ENCODE data around the gene ATPAF2. TPM values are rescaled to one million over a fixed set of nuclear protein-coding genes. Genes with fewer than 3 reads are reported as not detected.
"Not testable (repeated sequence)": the region's sequence is repeated elsewhere in the genome, so short reads cannot be mapped to it uniquely, and the experiment has no call there.

Gene ATPAF2
- total RNA-seq, 2 donors from 2014 or later: 23.5 to 44.5 TPM

DNA sequence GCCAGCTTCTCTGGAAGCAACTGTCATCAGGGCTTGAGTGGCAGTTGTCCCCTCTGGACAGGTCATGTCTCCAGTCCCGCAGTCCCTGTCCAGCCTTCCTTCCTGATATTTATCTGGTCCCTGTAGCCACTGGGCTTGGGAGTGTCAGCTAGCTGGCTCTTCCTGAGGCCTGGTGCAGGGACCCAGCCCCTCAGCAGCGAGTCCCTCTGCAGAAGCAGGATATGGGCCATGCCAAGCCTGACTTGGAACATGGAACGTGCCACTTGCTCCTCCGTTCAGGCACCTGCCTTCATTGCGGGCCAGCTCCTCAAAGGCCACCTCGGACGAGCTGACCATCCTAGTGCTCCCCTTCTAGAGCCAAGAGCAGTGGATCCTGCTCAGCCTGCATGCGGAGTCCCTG is 40.0 kb downstream of the ATPAF2 start:
- Histone ChIP-seq H3K9me3 (no peaks in the 10 kb centered on the region), H3K36me3 (no peaks in the 10 kb centered on the region), H3K9ac (ENCODE audit: low read depth in 2 of 2, low read length in 2 of 2) (no peak overlapping the region), H3K4me3 (no peak overlapping the region), H3K27ac (no peak overlapping the region), H3K4me1 (no peaks in the 10 kb centered on the region), H3K27me3 (no peaks in the 10 kb centered on the region)
- intact Hi-C loops (cut with DNase I): no loop called here
- TF ChIP-seq, protein P1, sequence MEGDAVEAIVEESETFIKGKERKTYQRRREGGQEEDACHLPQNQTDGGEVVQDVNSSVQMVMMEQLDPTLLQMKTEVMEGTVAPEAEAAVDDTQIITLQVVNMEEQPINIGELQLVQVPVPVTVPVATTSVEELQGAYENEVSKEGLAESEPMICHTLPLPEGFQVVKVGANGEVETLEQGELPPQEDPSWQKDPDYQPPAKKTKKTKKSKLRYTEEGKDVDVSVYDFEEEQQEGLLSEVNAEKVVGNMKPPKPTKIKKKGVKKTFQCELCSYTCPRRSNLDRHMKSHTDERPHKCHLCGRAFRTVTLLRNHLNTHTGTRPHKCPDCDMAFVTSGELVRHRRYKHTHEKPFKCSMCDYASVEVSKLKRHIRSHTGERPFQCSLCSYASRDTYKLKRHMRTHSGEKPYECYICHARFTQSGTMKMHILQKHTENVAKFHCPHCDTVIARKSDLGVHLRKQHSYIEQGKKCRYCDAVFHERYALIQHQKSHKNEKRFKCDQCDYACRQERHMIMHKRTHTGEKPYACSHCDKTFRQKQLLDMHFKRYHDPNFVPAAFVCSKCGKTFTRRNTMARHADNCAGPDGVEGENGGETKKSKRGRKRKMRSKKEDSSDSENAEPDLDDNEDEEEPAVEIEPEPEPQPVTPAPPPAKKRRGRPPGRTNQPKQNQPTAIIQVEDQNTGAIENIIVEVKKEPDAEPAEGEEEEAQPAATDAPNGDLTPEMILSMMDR (IDR thresholded peaks at IDR 0.05): no peak
- no peak for DNase-seq

DNA sequence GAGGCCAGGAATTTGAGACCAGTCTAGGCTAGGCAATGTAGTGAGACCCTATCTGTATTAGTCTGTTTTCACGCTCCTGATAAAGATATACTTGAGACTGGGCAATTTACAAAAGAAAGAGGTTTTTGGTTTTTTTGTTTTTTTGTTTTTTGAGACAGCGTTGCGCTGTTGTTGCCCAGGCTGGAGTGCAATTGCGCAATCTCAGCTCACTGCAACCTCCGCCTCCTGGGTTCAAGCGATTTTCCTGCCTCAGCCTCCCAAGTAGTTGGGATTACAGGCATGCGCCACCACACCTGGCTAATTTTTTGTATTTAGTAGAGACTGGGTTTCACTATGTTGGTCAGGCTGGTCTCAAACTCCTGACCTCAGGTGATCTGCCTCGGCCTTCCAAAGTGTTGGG is 43.1 kb downstream of the ATPAF2 start:
- intact Hi-C loops (cut with DNase I); H3K4me3 ChIP-seq; H3K9ac ChIP-seq (ENCODE audit: low read depth in 2 of 2, low read length in 2 of 2); H3K27ac ChIP-seq; H3K4me1 ChIP-seq; H3K36me3 ChIP-seq; DNase-seq; H3K9me3 ChIP-seq; H3K27me3 ChIP-seq: not testable (repeated sequence)

DNA sequence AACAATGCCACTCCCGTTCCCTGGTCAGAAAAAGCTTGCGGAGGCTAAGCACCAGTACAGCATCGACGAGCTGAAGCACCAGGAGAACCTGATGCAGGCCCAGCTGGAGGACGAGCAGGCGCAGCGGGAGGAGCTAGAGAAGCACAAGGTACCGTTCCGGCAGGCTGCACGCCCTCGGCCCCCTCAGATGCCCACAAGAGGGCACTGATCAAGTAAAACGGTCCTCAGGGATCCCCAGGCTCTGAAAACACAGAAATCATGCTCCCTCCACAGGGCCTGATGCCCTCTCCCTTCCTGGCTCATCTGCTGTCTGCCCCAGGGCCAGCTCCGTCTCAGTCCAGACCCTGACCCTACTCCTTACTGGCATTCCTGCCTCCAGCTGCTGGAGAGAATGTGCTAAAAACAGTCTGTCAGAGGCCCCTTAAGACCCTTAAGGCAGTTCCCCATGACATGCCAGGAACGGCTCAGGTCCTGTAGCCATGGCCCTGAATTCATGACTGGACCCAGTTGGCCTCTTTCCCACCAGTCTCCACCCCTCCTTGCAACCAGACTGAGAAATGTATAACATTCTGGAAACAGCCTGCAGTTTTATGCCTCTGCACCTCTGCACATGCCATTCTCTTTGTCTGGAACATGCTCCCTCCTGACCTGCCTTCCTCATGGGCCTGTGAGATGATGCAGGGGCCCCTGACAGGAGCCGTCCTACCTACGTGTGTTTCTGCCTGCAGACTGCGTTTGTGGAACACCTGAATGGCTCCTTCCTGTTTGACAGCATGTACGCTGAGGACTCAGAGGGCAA is 44.5 kb downstream of the ATPAF2 start:
- Histone ChIP-seq H3K4me1 (no peaks in the 10 kb centered on the region), H3K4me3 (no peak overlapping the region), H3K27me3 (no peaks in the 10 kb centered on the region), H3K9ac (ENCODE audit: low read depth in 2 of 2, low read length in 2 of 2) (no peak overlapping the region), H3K27ac (no peak overlapping the region), H3K36me3 (no peaks in the 10 kb centered on the region), H3K9me3 (no peaks in the 10 kb centered on the region)
- DNase-seq: no peak
- intact Hi-C loops (cut with DNase I): no loop called here
- TF ChIP-seq, protein P1 (IDR thresholded peaks at IDR 0.05): no peak

DNA sequence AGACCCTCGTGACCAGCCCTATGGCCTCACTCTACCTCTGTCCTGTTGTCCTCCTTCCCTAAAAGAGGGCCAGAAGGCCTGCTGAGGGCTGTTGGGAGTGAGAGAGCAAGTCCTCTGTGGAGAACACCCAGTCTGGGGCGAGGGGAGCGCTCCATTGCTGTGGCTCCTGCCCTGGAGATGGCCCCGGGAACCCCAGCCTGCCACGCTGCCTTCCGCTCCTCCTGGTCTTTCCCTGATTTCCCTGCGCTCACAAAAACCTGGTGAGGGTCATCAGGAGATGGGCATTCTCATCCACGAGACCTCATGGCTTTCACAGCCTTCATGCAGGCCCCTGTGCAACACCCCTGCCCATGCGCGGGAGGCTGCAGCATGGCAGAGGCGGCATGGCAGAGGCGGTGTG is 45.1 kb downstream of the ATPAF2 start:
- Histone ChIP-seq H3K27ac (no peak overlapping the region), H3K4me1 (no peaks in the 10 kb centered on the region), H3K27me3 (no peaks in the 10 kb centered on the region), H3K4me3 (no peak overlapping the region), H3K9ac (ENCODE audit: low read depth in 2 of 2, low read length in 2 of 2) (no peak overlapping the region), H3K9me3 (no peaks in the 10 kb centered on the region), H3K36me3 (no peaks in the 10 kb centered on the region)
- intact Hi-C loops (cut with DNase I): no loop called here
- DNase-seq: no peak
- TF ChIP-seq, protein P1 (IDR thresholded peaks at IDR 0.05): no peak

DNA sequence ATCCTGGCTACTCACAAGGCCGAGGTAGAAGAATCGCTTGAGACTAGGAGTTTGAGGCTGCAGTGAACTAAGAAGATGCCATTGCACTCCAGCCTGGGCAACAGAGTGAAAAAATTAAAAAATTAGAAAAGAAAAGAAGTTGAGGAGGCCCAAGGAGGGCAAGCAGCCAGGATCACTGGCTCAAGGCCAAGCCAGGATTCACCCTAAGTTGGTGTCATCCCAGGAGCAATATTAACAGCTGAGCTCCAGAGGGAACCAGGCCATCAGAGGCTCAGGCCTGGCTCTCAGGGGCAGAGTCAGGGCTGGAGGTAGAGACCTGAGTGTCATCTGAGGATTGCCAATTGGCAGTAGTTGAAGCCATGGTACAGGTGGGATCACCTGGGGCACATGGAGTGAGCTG is 45.6 kb downstream of the ATPAF2 start:
- Histone ChIP-seq H3K36me3 (no peaks in the 10 kb centered on the region), H3K27me3 (no peaks in the 10 kb centered on the region), H3K4me3 (no peak overlapping the region), H3K9ac (ENCODE audit: low read depth in 2 of 2, low read length in 2 of 2) (no peak overlapping the region), H3K4me1 (no peaks in the 10 kb centered on the region), H3K27ac (no peak overlapping the region), H3K9me3 (no peaks in the 10 kb centered on the region)
- TF ChIP-seq, protein P1 (IDR thresholded peaks at IDR 0.05): no peak
- intact Hi-C loops (cut with DNase I): no loop called here
- DNase-seq: no peak

DNA sequence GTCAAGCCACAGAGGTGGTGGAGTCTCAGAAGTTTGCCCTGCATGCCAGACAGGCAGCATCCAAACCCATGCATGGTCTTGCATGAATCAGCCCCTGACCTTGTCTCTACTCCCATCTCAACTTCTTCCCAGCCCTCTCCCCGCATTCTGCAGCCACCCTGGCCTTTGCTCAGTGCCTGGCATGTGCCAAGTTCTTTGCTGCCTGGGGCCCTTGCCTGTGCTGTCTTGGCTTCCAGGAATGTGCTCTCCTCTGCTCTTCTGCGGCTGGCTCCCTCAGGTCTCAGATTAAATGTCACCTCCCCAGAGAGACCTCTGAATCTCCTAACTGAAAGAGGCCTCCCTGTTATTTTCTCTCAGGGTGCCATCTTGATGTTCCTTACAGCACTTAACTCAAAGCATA is 48.7 kb downstream of the ATPAF2 start:
- Histone ChIP-seq H3K27ac (no peak overlapping the region), H3K9ac (ENCODE audit: low read depth in 2 of 2, low read length in 2 of 2) (no peak overlapping the region)
- TF ChIP-seq, protein P1 (IDR thresholded peaks at IDR 0.05): no peak

More for the DNA sequence above, 48.7 kb downstream of the ATPAF2 start:
- Histone ChIP-seq H3K36me3 (no peaks in the 10 kb centered on the region), H3K4me3 (no peak overlapping the region), H3K9me3 (no peaks in the 10 kb centered on the region), H3K4me1 (no peaks in the 10 kb centered on the region), H3K27me3 (no peaks in the 10 kb centered on the region)
- intact Hi-C loops (cut with DNase I): no loop called here
- DNase-seq: no peak
